Measurements from ENCODE around the gene PAK4. TPM values are rescaled to one million over a fixed set of nuclear protein-coding genes. Genes with fewer than 3 reads are reported as not detected.

PAK4 gene
- total RNA-seq, 4 donors from 2014 or later: 6.1 to 16.3 (median 7.5) TPM

DNA sequence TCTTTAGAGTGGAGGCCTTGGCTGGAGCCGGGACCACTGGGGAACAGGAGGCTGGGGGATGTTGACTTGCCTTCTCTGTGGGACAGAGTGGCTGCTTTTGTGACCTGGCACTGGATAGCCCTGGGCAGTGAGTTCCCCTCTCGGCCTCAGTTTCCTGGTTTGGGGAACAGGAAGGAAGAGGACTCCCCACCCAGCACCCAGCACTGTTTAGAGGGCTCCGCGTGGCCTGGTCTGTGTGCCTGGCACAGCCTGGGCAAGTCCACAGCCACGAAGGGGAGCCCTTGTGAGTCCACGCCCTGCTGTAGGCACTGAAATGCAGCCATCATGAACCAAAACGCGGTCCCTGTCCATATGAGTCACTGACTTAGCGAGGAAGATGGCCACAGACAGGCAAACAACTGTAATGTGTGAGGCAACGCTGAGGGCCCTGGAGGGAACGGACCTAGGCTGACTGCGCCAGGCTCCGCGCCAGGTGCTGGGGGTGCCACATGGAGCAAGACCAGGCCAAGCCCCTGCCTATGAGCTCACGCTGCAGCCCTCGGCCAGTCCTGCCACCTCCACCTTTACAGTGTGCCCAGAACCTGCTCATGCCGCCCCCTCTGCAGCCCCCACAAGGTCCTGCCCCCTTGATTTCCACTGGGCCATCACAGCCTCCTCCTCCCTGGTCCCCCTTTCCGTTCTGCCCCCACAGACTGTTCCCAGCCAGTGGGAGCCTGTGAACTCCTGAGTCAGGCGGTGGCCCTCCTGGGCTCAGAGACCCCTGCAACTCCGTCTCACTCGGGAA, 35.5 kb downstream of the PAK4 start:
- TF ChIP-seq POLR2A (IDR thresholded peaks at IDR 0.05): no peak
- WGBS, 2 donors (ENCODE audit: low coverage in 1 of 2): 100% methylated on average over 3 of the region's 21 CpGs; no CpG with 5 or more reads in 1 of the 2 donors
- Histone ChIP-seq H3K4me3 (no peak overlapping the region), H3K9me3 (no peaks in the 10 kb centered on the region), H3K27me3 (no peaks in the 10 kb centered on the region), H3K4me1 (peaks cover 0 to 77% (median 36%) of the 10 kb centered on the region in 3 donors), H3K36me3 (no peaks in the 10 kb centered on the region), H3K27ac (peak overlapping the region in 3 of 4 donors; percentile 64 to 74 (median 69))
- peak; percentile 16 for ATAC-seq

- H3K4me3 ChIP-seq: no peak overlapping the region
- H3K4me1 ChIP-seq: peaks cover 0 to 77% (median 33%) of the 10 kb centered on the region in 3 donors
- H3K27ac ChIP-seq: no peak overlapping the region
- no peak for ATAC-seq
- H3K27me3 ChIP-seq: no peaks in the 10 kb centered on the region
- no peaks in the 10 kb centered on the region for H3K36me3 ChIP-seq
- H3K9me3 ChIP-seq: no peaks in the 10 kb centered on the region
- WGBS, 2 donors (ENCODE audit: low coverage in 1 of 2): 84 to 88% methylated on average over 5 to 10 of the region's 15 CpGs
- TF ChIP-seq POLR2AphosphoS5 (IDR thresholded peaks at IDR 0.05) (no peak), EP300 (IDR thresholded peaks at IDR 0.05) (no peak), CTCF (IDR thresholded peaks at IDR 0.05) (no peak), POLR2A (IDR thresholded peaks at IDR 0.05) (no peak)
Measured at GRCh38 chr19:39162441-39163043, 37.0 kb downstream of the PAK4 start.

DNA sequence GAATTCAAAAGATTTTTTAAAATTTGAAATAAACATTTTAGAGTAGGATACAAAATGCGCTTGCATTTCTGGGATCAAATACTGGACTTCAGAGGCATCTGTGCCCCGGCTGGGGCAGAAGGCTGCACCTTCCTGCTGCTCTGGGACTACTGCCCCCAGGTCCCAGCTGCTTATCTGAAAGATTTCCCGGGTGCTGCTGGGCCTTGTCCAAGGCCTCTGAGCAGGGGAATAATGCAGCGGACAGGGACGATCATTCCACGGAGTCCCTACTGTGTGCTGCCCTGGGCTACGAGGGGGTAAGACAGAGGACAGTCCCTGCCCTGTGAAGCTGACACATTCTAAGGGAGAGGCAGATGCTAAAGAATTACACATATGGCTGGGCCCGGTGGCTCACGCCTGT, 38.0 kb downstream of the PAK4 start:
- peaks cover 0 to 5% of the 10 kb centered on the region in 2 donors for H3K36me3 ChIP-seq
- no peaks in the 10 kb centered on the region for H3K9me3 ChIP-seq
- H3K4me3 ChIP-seq: no peak overlapping the region
- peaks cover 0 to 69% (median 28%) of the 10 kb centered on the region in 3 donors for H3K4me1 ChIP-seq
- no peak overlapping the region for H3K27ac ChIP-seq
- WGBS, 2 donors (ENCODE audit: low coverage in 1 of 2): 85% methylated on average over 4 of the region's 9 CpGs; no CpG with 5 or more reads in 1 of the 2 donors
- no peaks in the 10 kb centered on the region for H3K27me3 ChIP-seq
- no peak for ATAC-seq
- TF ChIP-seq CTCF (IDR thresholded peaks at IDR 0.05) (no peak), POLR2A (IDR thresholded peaks at IDR 0.05) (no peak), POLR2AphosphoS5 (IDR thresholded peaks at IDR 0.05) (no peak), EP300 (IDR thresholded peaks at IDR 0.05) (no peak)

- peaks cover 0 to 12% of the 10 kb centered on the region in 2 donors for H3K36me3 ChIP-seq
- H3K27ac ChIP-seq: no peak overlapping the region
- WGBS, 2 donors (ENCODE audit: low coverage in 1 of 2): 100% methylated on average over 1 to 6 of the region's 6 CpGs
- no peaks in the 10 kb centered on the region for H3K9me3 ChIP-seq
- no peak overlapping the region for H3K4me3 ChIP-seq
- TF ChIP-seq POLR2A (IDR thresholded peaks at IDR 0.05) (no peak), CTCF (IDR thresholded peaks at IDR 0.05) (no peak), POLR2AphosphoS5 (IDR thresholded peaks at IDR 0.05) (no peak), EP300 (IDR thresholded peaks at IDR 0.05) (no peak)
- no peak for ATAC-seq
- no peaks in the 10 kb centered on the region for H3K27me3 ChIP-seq
- H3K4me1 ChIP-seq: peaks cover 0 to 62% (median 28%) of the 10 kb centered on the region in 3 donors
Measured at GRCh38 chr19:39164289-39164688, 38.7 kb downstream of the PAK4 start.

- H3K36me3 ChIP-seq: peaks cover 0 to 28% of the 10 kb centered on the region in 2 donors
- no peak for TF ChIP-seq EP300 (IDR thresholded peaks at IDR 0.05)
- no peak for TF ChIP-seq CTCF (IDR thresholded peaks at IDR 0.05)
- TF ChIP-seq POLR2AphosphoS5 (IDR thresholded peaks at IDR 0.05): no peak
- no peak for TF ChIP-seq POLR2A (IDR thresholded peaks at IDR 0.05)
- no peaks in the 10 kb centered on the region for H3K27me3 ChIP-seq
- H3K4me1 ChIP-seq: peaks cover 0 to 59% (median 18%) of the 10 kb centered on the region in 3 donors
- peak overlapping the region in 1 of 4 donors; percentile 66 for H3K27ac ChIP-seq
- no peak overlapping the region for H3K4me3 ChIP-seq
- ATAC-seq: no peak
- H3K9me3 ChIP-seq: no peaks in the 10 kb centered on the region
- WGBS, 2 donors (ENCODE audit: low coverage in 1 of 2): 100% methylated on average over 3 of the region's 7 CpGs; no CpG with 5 or more reads in 1 of the 2 donors
Measured at GRCh38 chr19:39165857-39166256, 40.3 kb downstream of the PAK4 start.

Measured in gastroesophageal sphincter (tissue), 4 donors.